ENCODE results near the gene DNASE2.
A peak's percentile ranks its signal among the peaks of the same experiment; 100 is the strongest.
"Not testable (repeated sequence)": the region's sequence is repeated elsewhere in the genome, so short reads cannot be mapped to it uniquely, and the experiment has no call there.

Gene DNASE2

GRCh38 chr19:12881172-12881808, at the start of gene DNASE2:
Gene DNASE2, minus strand, starts transcription at chr19:12881449. Its CDS starts 74 bp downstream, at chr19:12881375.
- DNase-seq (ENCODE audit: low spot score), result peak; percentile 91

GRCh38 chr19:12930002-12930645, 48.9 kb upstream of the DNASE2 start:
- DNase-seq (ENCODE audit: low spot score), result no peak

- no peak for DNase-seq (ENCODE audit: low spot score)
Observed at GRCh38 chr19:12924621-12925310, 43.5 kb upstream of the DNASE2 start.

- DNase-seq (ENCODE audit: low spot score), result no peak
Observed at GRCh38 chr19:12922959-12923358, 41.7 kb upstream of the DNASE2 start.

GRCh38 chr19:12921047-12921446, 39.8 kb upstream of the DNASE2 start:
- DNase-seq (ENCODE audit: low spot score), result no peak

- DNase-seq (ENCODE audit: low spot score), result no peak
Observed at GRCh38 chr19:12918253-12918652, 37.0 kb upstream of the DNASE2 start.

- not testable (repeated sequence) for DNase-seq (ENCODE audit: low spot score)
Observed at GRCh38 chr19:12915860-12916259, 34.6 kb upstream of the DNASE2 start.

- peak; percentile 68 for DNase-seq (ENCODE audit: low spot score)
Observed at GRCh38 chr19:12913851-12914690, 32.8 kb upstream of the DNASE2 start.

- no peak for DNase-seq (ENCODE audit: low spot score)
Observed at GRCh38 chr19:12913011-12913561, 31.8 kb upstream of the DNASE2 start.

- no peak for DNase-seq (ENCODE audit: low spot score)
Observed at GRCh38 chr19:12912571-12912970, 31.3 kb upstream of the DNASE2 start.

GRCh38 chr19:12907166-12907565, 25.9 kb upstream of the DNASE2 start:
- no peak for DNase-seq (ENCODE audit: low spot score)

- DNase-seq (ENCODE audit: low spot score), result no peak
Observed at GRCh38 chr19:12899891-12900518, 18.8 kb upstream of the DNASE2 start.

GRCh38 chr19:12896460-12896859, 15.2 kb upstream of the DNASE2 start:
- DNase-seq (ENCODE audit: low spot score), result no peak

GRCh38 chr19:12893582-12893981, 12.3 kb upstream of the DNASE2 start:
- no peak for DNase-seq (ENCODE audit: low spot score)

- no peak for DNase-seq (ENCODE audit: low spot score)
Observed at GRCh38 chr19:12891553-12892021, 10.3 kb upstream of the DNASE2 start.

GRCh38 chr19:12890787-12891552, 9.7 kb upstream of the DNASE2 start, which contains the start of gene GCDH:
Gene GCDH, plus strand, starts transcription at chr19:12891160. Its CDS starts 145 bp downstream, at chr19:12891305.
- peak; percentile 97 for DNase-seq (ENCODE audit: low spot score)

- not testable (repeated sequence) for DNase-seq (ENCODE audit: low spot score)
Observed at GRCh38 chr19:12890299-12890786, 9.1 kb upstream of the DNASE2 start.

- no peak for DNase-seq (ENCODE audit: low spot score)
Observed at GRCh38 chr19:12888006-12888603, 6.9 kb upstream of the DNASE2 start.

- no peak for DNase-seq (ENCODE audit: low spot score)
Observed at GRCh38 chr19:12886969-12887747, 5.9 kb upstream of the DNASE2 start, which contains the start of gene KLF1. Gene KLF1, minus strand, starts transcription at chr19:12887201. Its CDS starts 61 bp downstream, at chr19:12887140.

All from CD4-positive, alpha-beta T cell treated with Interleukin-6 at 100 ng/mL for 8 hours (primary cell).